ENCODE results near the gene CENPU.

DNA sequence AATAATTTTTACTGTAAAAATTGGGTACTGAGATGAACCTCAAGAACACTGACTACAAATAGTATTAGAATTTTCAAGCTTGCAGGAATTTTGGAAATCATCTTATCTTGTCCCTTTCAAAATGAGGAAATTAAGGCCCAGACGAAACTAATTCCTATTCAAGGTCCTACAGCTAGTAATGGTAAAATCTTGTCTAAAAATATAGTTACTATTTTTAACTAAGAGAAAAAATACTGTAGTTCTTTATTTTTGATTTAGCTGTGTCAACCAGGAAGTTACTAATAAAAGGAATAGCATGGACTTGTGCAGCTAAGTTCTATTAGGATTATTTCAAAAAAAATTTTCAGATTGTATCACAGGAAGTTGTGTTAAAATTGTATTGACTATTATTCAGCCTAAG lies 71.7 kb downstream of the CENPU start:
- TF ChIP-seq POLR2AphosphoS5 (IDR thresholded peaks at IDR 0.05; ENCODE audit: low read depth), result no peak
- TF ChIP-seq CREB1 (CRISPR knock-in tag; IDR thresholded peaks at IDR 0.05; ENCODE audit: low read depth), result no peak

Data from GM23338 (cell line).